Tibial artery (tissue), 4 donors: ENCODE results near the gene FAM83F.

Experiments
- DNase-seq, 2 donors: peaks; one replicate each; pipeline ENCODE4 v3.0.0-alpha.2; 2019
- H3K27ac ChIP-seq, 2 donors: fragments of 200-600 bp; sonication (generic) in 1 of 2; 1 replicate in 1 of 2; 2 replicates in 1 of 2; pipeline ENCODE4 v1.5.1; 2018 to 2019; ENCODE audit warnings: mild to moderate bottlenecking in 1 of 2
- H3K27me3 ChIP-seq, 2 donors: fragments of 200-600 bp; sonication (generic) in 1 of 2; one replicate each; pipeline versions ENCODE4 v1.5.1 to v1.6.0; 2016 to 2019
- H3K36me3 ChIP-seq, 3 donors: fragments of 200-600 bp; sonication (generic) in 2 of 3; one replicate each; pipeline ENCODE4 v1.5.1; 2016 to 2019; ENCODE audit warnings: mild to moderate bottlenecking in 2 of 3
- H3K4me1 ChIP-seq, 4 donors: fragments of 200-600 bp; sonication (generic) in 2 of 4; 1 replicate in 3 of 4; 2 replicates in 1 of 4; pipeline ENCODE4 v1.5.1; 2016 to 2019
- H3K4me3 ChIP-seq, 2 donors: fragments of 200-600 bp; sonication (generic) in 1 of 2; 1 replicate in 1 of 2; 2 replicates in 1 of 2; pipeline ENCODE4 v1.5.1; 2018 to 2019; ENCODE audit warnings: mild to moderate bottlenecking in 2 of 2
- H3K9me3 ChIP-seq, 3 donors: fragments of 200-600 bp; sonication (generic) in 1 of 3; one replicate each; pipeline ENCODE4 v1.5.1; 2016 to 2019
- CTCF ChIP-seq, 2 experiments: fragments of 200-600 bp in 1 of 2; fragments of 450-650 bp in 1 of 2; IDR thresholded peaks; one replicate each; pipeline ENCODE4 v1.5.1; 2017 to 2019; ENCODE audit warnings: antibody characterized with exemption in 2 of 2, mild to moderate bottlenecking in 1 of 2, moderate library complexity in 1 of 2
- intact Hi-C: fragments of 100-400 bp; cut with DNase I; formaldehyde crosslinking; loops from one replicate; pipeline ENCODE4 v1.15.0; 2023; ENCODE audit warnings: low total_unique reads

Gene FAM83F

GRCh38 chr22:39994566-39995392 lies at the start of gene FAM83F:
Gene FAM83F (plus strand): TSS chr22:39994954. CDS start chr22:39995043, 89 bp downstream.
- intact Hi-C loops, result no loop called here
- Histone ChIP-seq H3K27me3 (peaks cover 0 to 69% of the 10 kb centered on the region in 2 donors), H3K36me3 (no peaks in the 10 kb centered on the region), H3K4me1 (peaks cover 0 to 33% (median 7%) of the 10 kb centered on the region in 4 donors), H3K9me3 (no peaks in the 10 kb centered on the region), H3K27ac (no peak within 1 kb of the TSS), H3K4me3 (peak within 1 kb of the TSS in 1 of 2 donors; percentile 11)
- no peak for DNase-seq
- TF ChIP-seq CTCF (IDR thresholded peaks at IDR 0.05), result no peak

- Histone ChIP-seq H3K4me3 (no peak overlapping the region), H3K9me3 (no peaks in the 10 kb centered on the region), H3K27ac (no peak overlapping the region), H3K4me1 (no peaks in the 10 kb centered on the region), H3K36me3 (no peaks in the 10 kb centered on the region), H3K27me3 (peaks cover 0 to 26% of the 10 kb centered on the region in 2 donors)
- intact Hi-C loops, result no loop called here
- no peak for TF ChIP-seq CTCF (IDR thresholded peaks at IDR 0.05)
- no peak for DNase-seq
Observed at GRCh38 chr22:39946126-39946502, 48.6 kb upstream of the FAM83F start.

GRCh38 chr22:39946503-39947219 lies 48.1 kb upstream of the FAM83F start:
- Histone ChIP-seq H3K27me3 (peaks cover 0 to 26% of the 10 kb centered on the region in 2 donors), H3K4me1 (no peaks in the 10 kb centered on the region), H3K9me3 (no peaks in the 10 kb centered on the region), H3K27ac (no peak overlapping the region), H3K4me3 (no peak overlapping the region), H3K36me3 (no peaks in the 10 kb centered on the region)
- no peak for DNase-seq
- no peak for TF ChIP-seq CTCF (IDR thresholded peaks at IDR 0.05)
- intact Hi-C loops, result no loop called here

- DNase-seq, result no peak
- Histone ChIP-seq H3K27me3 (peaks cover 0 to 31% of the 10 kb centered on the region in 2 donors), H3K4me3 (no peak overlapping the region), H3K27ac (no peak overlapping the region), H3K36me3 (no peaks in the 10 kb centered on the region), H3K9me3 (no peaks in the 10 kb centered on the region), H3K4me1 (no peaks in the 10 kb centered on the region)
- intact Hi-C loops, result no loop called here
- TF ChIP-seq CTCF (IDR thresholded peaks at IDR 0.05), result no peak
Observed at GRCh38 chr22:39947220-39948216, 47.2 kb upstream of the FAM83F start.
